Measurements from ENCODE around the gene GLG1. TPM values are rescaled to one million over a fixed set of nuclear protein-coding genes. Genes with fewer than 3 reads are reported as not detected.

Gene GLG1
- total RNA-seq, 4 donors from 2014 or later = 77.0 to 154 (median 127) TPM

GRCh38 chr16:74561626-74562025, 45.3 kb downstream of the GLG1 start:
- Histone ChIP-seq H3K27me3 (no peaks in the 10 kb centered on the region), H3K36me3 (no peaks in the 10 kb centered on the region), H3K9me3 (no peaks in the 10 kb centered on the region), H3K4me1 (peaks cover 0 to 28% (median 9%) of the 10 kb centered on the region in 4 donors), H3K27ac (no peak overlapping the region), H3K4me3 (no peak overlapping the region)
- TF ChIP-seq EP300 (IDR thresholded peaks at IDR 0.05; ENCODE audit: low read depth) (no peak), CTCF (IDR thresholded peaks at IDR 0.05) (no peak), POLR2AphosphoS5 (IDR thresholded peaks at IDR 0.05) (no peak), POLR2A (IDR thresholded peaks at IDR 0.05) (no peak)
- WGBS, 2 donors (ENCODE audit: low coverage in 1 of 2) = 71 to 74% methylated on average over 2 of the region's 2 CpGs
- intact Hi-C loops (cut with DNase I; ENCODE audit: low total_unique reads) (no loop called here), in situ Hi-C loops (cut with MboI; ENCODE audit: low pct_ligation_motif_present in 1 of 4, low pct_unique_long_range_greater_than_20kb in 1 of 4, low sequenced_read_pairs in 3 of 4) (no loop called here)
- no peak for DNase-seq

- Histone ChIP-seq H3K27ac (no peak overlapping the region), H3K27me3 (no peaks in the 10 kb centered on the region), H3K9me3 (no peaks in the 10 kb centered on the region), H3K36me3 (no peaks in the 10 kb centered on the region), H3K4me3 (no peak overlapping the region), H3K4me1 (peaks cover 0 to 25% (median 10%) of the 10 kb centered on the region in 4 donors)
- TF ChIP-seq EP300 (IDR thresholded peaks at IDR 0.05; ENCODE audit: low read depth) (no peak), POLR2A (IDR thresholded peaks at IDR 0.05) (no peak), POLR2AphosphoS5 (IDR thresholded peaks at IDR 0.05) (no peak), CTCF (IDR thresholded peaks at IDR 0.05) (no peak)
- in situ Hi-C loops (cut with MboI; ENCODE audit: low pct_ligation_motif_present in 1 of 4, low pct_unique_long_range_greater_than_20kb in 1 of 4, low sequenced_read_pairs in 3 of 4) = no loop called here
- 91% methylated on average over 3 of the region's 3 CpGs; no CpG with 5 or more reads in 1 of the 2 donors for WGBS, 2 donors (ENCODE audit: low coverage in 1 of 2)
- intact Hi-C loops (cut with DNase I; ENCODE audit: low total_unique reads) = no loop called here
- DNase-seq = no peak
These were observed 46.0 kb downstream of the GLG1 start for GRCh38 chr16:74560912-74561311.

- TF ChIP-seq EP300 (IDR thresholded peaks at IDR 0.05; ENCODE audit: low read depth) (no peak), CTCF (IDR thresholded peaks at IDR 0.05) (no peak), POLR2AphosphoS5 (IDR thresholded peaks at IDR 0.05) (no peak), POLR2A (IDR thresholded peaks at IDR 0.05) (no peak)
- DNase-seq = no peak
- H3K27me3 ChIP-seq = no peaks in the 10 kb centered on the region
- no peak overlapping the region for H3K4me3 ChIP-seq
- H3K4me1 ChIP-seq = peaks cover 0 to 18% (median 10%) of the 10 kb centered on the region in 4 donors
- H3K27ac ChIP-seq = no peak overlapping the region
- no peaks in the 10 kb centered on the region for H3K9me3 ChIP-seq
- in situ Hi-C loops (cut with MboI; ENCODE audit: low pct_ligation_motif_present in 1 of 4, low pct_unique_long_range_greater_than_20kb in 1 of 4, low sequenced_read_pairs in 3 of 4) (no loop called here), intact Hi-C loops (cut with DNase I; ENCODE audit: low total_unique reads) (no loop called here)
- WGBS, 2 donors (ENCODE audit: low coverage in 1 of 2) = 56 to 69% methylated on average over 4 of the region's 4 CpGs
- H3K36me3 ChIP-seq = no peaks in the 10 kb centered on the region
These were observed 48.0 kb downstream of the GLG1 start for GRCh38 chr16:74558873-74559272.

- H3K9me3 ChIP-seq = no peaks in the 10 kb centered on the region
- peaks cover 0 to 18% (median 10%) of the 10 kb centered on the region in 4 donors for H3K4me1 ChIP-seq
- no peak overlapping the region for H3K4me3 ChIP-seq
- no peak overlapping the region for H3K27ac ChIP-seq
- TF ChIP-seq POLR2AphosphoS5 (IDR thresholded peaks at IDR 0.05) (no peak), POLR2A (IDR thresholded peaks at IDR 0.05) (no peak), EP300 (IDR thresholded peaks at IDR 0.05; ENCODE audit: low read depth) (no peak), CTCF (IDR thresholded peaks at IDR 0.05) (no peak)
- in situ Hi-C loops (cut with MboI; ENCODE audit: low pct_ligation_motif_present in 1 of 4, low pct_unique_long_range_greater_than_20kb in 1 of 4, low sequenced_read_pairs in 3 of 4) = no loop called here
- 73% methylated on average over 1 of the region's 1 CpG; no CpG with 5 or more reads in 1 of the 2 donors for WGBS, 2 donors (ENCODE audit: low coverage in 1 of 2)
- no peaks in the 10 kb centered on the region for H3K36me3 ChIP-seq
- H3K27me3 ChIP-seq = no peaks in the 10 kb centered on the region
- no peak for DNase-seq
- intact Hi-C loops (cut with DNase I; ENCODE audit: low total_unique reads) = no loop called here
These were observed 49.6 kb downstream of the GLG1 start for GRCh38 chr16:74557275-74557674.

Measured in transverse colon (tissue), 4 donors.